HG03439 (cell line): ENCODE results near the gene UFD1.

Experiments used
- ATAC-seq: cut with Tn5 transposase; IDR thresholded peaks from one replicate; pipeline ENCODE4 v1.9.1; 2021; ENCODE audit warnings: mild to moderate bottlenecking, moderate library complexity; ENCODE audit not compliant: unreplicated experiment

Gene UFD1

GRCh38 chr22:19473578-19473977 is 5.4 kb downstream of the UFD1 start:
- no peak for ATAC-seq

- ATAC-seq: no peak
These were observed 6.8 kb downstream of the UFD1 start for GRCh38 chr22:19472233-19472632.

GRCh38 chr22:19471572-19471971 is 7.4 kb downstream of the UFD1 start:
- no peak for ATAC-seq

GRCh38 chr22:19470010-19470409 is 9.0 kb downstream of the UFD1 start:
- ATAC-seq: no peak

- ATAC-seq: no peak
These were observed 9.6 kb downstream of the UFD1 start for GRCh38 chr22:19469421-19469820.

GRCh38 chr22:19467912-19468311 is 11.1 kb downstream of the UFD1 start:
- ATAC-seq: no peak

- ATAC-seq: no peak
These were observed 11.9 kb downstream of the UFD1 start for GRCh38 chr22:19466848-19467752.

GRCh38 chr22:19466126-19466716 is 12.8 kb downstream of the UFD1 start:
- no peak for ATAC-seq

GRCh38 chr22:19464975-19465374 is 14.0 kb downstream of the UFD1 start:
- ATAC-seq: no peak

GRCh38 chr22:19464546-19464945 is 14.4 kb downstream of the UFD1 start:
- ATAC-seq: no peak

GRCh38 chr22:19463491-19464469 is 15.2 kb downstream of the UFD1 start:
- ATAC-seq: no peak

- ATAC-seq: no peak
These were observed 16.0 kb downstream of the UFD1 start for GRCh38 chr22:19463008-19463407.

- ATAC-seq: no peak
These were observed 17.5 kb downstream of the UFD1 start for GRCh38 chr22:19461506-19461905.

GRCh38 chr22:19460036-19460435 is 19.0 kb downstream of the UFD1 start:
- no peak for ATAC-seq

- ATAC-seq: no peak
These were observed 21.1 kb downstream of the UFD1 start for GRCh38 chr22:19457828-19458428.

GRCh38 chr22:19456541-19456940 is 22.5 kb downstream of the UFD1 start:
- ATAC-seq: no peak

- ATAC-seq: no peak
These were observed 23.2 kb downstream of the UFD1 start for GRCh38 chr22:19455585-19456370.

- ATAC-seq: no peak
These were observed 24.0 kb downstream of the UFD1 start for GRCh38 chr22:19455033-19455432.

GRCh38 chr22:19454156-19454555 is 24.8 kb downstream of the UFD1 start:
- ATAC-seq: no peak

- no peak for ATAC-seq
These were observed 25.3 kb downstream of the UFD1 start for GRCh38 chr22:19453718-19454117.
